Measurements from ENCODE around the gene ASB1. TPM values are rescaled to one million over a fixed set of nuclear protein-coding genes. Genes with fewer than 3 reads are reported as not detected.

ASB1 gene
- total and polyA plus RNA-seq, 2 of the 13 experiments (the other 11 are each of a cell fraction or from before 2014, with no cell fraction given) = 48.6 to 49.2 TPM

DNA sequence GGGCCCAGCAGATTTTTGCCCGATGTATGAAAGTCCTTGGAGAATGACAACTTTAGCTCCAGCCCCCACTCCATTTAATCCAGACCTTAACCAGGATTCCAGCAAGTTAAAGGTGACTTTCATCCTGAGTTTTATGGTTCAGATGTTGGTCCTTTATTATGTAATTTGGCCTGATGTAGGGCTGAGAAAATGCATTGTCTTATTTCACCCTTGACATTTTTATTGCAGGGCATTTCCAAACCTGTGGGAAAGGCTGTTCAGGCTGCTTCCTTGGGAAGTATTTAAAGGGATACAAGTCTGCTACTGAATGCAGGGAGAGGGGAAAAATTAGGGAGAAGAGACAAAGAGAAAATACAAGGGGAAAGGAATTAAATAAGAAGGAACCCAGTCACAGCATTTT lies 48.8 kb downstream of the ASB1 start:
- DNase-seq (ENCODE audit: low spot score) (no peak), FAIRE-seq (no peak), ATAC-seq (no peak)
- H3K4me3 ChIP-seq (replicated peaks in 1 of 3; ENCODE audit: insufficient read depth in 1 of 3, low read depth in 2 of 3, low read length in 3 of 3) = no peak overlapping the region
- in situ Hi-C loops (cut with HindIII; ENCODE audit: extremely low pct_ligation_motif_present, low pct_unique_long_range_greater_than_20kb) = no loop called here
- WGBS (ENCODE audit: low lambda C conversion rate) = 69% methylated on average over 1 of the region's 1 CpG
- H3K4me2 ChIP-seq (ENCODE audit: low read depth, low read length) = no peak overlapping the region
- ChIA-PET POLR2A (no interaction called here), CTCF (ENCODE audit: low intra/inter-chr PET ratio, low total read pairs) (no interaction called here)
- no peaks in the 10 kb centered on the region for H3K27me3 ChIP-seq (ENCODE audit: control insufficient read depth in 1 of 2, insufficient read depth in 2 of 2, low read length in 2 of 2)
- H3K9ac ChIP-seq (ENCODE audit: insufficient read depth, low read depth, low read length) = no peak overlapping the region
- H3K79me2 ChIP-seq (ENCODE audit: insufficient read depth, low read length) = no peaks in the 10 kb centered on the region
- H3K27ac ChIP-seq (ENCODE audit: extremely low read length, insufficient read depth, low read length) = no peak overlapping the region
- H4K20me1 ChIP-seq (ENCODE audit: insufficient read depth, low read length) = no peaks in the 10 kb centered on the region
- intact Hi-C loops (cut with micrococcal nuclease; ENCODE audit: unreplicated experiment) = no loop called here
- TF ChIP-seq, protein P1, sequence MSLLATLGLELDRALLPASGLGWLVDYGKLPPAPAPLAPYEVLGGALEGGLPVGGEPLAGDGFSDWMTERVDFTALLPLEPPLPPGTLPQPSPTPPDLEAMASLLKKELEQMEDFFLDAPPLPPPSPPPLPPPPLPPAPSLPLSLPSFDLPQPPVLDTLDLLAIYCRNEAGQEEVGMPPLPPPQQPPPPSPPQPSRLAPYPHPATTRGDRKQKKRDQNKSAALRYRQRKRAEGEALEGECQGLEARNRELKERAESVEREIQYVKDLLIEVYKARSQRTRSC (CRISPR knock-in tag; IDR thresholded peaks at IDR 0.05; ENCODE audit: low read depth) = no peak
- TF ChIP-seq IKZF5 (CRISPR knock-in tag; IDR thresholded peaks at IDR 0.05) (no peak), ELF4 (CRISPR knock-in tag; IDR thresholded peaks at IDR 0.05; ENCODE audit: borderline replicate concordance) (no peak), ZNF816 (CRISPR knock-in tag; IDR thresholded peaks at IDR 0.05; ENCODE audit: borderline replicate concordance) (no peak), ZNF512B (CRISPR knock-in tag; IDR thresholded peaks at IDR 0.05; ENCODE audit: borderline replicate concordance) (no peak), ZNF891 (CRISPR knock-in tag; IDR thresholded peaks at IDR 0.05) (no peak), PRDM4 (CRISPR knock-in tag; IDR thresholded peaks at IDR 0.05; ENCODE audit: borderline replicate concordance) (no peak), RXRA (CRISPR knock-in tag; IDR thresholded peaks at IDR 0.05) (no peak)
- TF ChIP-seq, protein P2, sequence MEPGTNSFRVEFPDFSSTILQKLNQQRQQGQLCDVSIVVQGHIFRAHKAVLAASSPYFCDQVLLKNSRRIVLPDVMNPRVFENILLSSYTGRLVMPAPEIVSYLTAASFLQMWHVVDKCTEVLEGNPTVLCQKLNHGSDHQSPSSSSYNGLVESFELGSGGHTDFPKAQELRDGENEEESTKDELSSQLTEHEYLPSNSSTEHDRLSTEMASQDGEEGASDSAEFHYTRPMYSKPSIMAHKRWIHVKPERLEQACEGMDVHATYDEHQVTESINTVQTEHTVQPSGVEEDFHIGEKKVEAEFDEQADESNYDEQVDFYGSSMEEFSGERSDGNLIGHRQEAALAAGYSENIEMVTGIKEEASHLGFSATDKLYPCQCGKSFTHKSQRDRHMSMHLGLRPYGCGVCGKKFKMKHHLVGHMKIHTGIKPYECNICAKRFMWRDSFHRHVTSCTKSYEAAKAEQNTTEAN (CRISPR knock-in tag; conservative IDR thresholded peaks at IDR 0.05) = no peak
- TF ChIP-seq, protein P3, sequence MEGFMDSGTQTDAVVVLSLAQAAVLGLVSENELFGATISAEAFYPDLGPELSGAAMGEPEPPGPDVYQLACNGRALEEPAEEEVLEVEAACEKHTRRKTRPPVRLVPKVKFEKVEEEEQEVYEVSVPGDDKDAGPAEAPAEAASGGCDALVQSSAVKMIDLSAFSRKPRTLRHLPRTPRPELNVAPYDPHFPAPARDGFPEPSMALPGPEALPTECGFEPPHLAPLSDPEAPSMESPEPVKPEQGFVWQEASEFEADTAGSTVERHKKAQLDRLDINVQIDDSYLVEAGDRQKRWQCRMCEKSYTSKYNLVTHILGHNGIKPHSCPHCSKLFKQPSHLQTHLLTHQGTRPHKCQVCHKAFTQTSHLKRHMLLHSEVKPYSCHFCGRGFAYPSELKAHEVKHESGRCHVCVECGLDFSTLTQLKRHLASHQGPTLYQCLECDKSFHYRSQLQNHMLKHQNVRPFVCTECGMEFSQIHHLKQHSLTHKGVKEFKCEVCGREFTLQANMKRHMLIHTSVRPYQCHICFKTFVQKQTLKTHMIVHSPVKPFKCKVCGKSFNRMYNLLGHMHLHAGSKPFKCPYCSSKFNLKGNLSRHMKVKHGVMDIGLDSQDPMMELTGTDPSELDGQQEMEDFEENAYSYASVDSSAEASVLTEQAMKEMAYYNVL (CRISPR knock-in tag; IDR thresholded peaks at IDR 0.05; ENCODE audit: borderline replicate concordance) = no peak
- TF ChIP-seq, protein P4, sequence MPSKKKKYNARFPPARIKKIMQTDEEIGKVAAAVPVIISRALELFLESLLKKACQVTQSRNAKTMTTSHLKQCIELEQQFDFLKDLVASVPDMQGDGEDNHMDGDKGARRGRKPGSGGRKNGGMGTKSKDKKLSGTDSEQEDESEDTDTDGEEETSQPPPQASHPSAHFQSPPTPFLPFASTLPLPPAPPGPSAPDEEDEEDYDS (CRISPR knock-in tag; IDR thresholded peaks at IDR 0.05) = no peak
- BruUV-seq (replicated peaks) = no TSS peak
- no peak overlapping the region for H2AFZ ChIP-seq (ENCODE audit: low read length)
- no peaks in the 10 kb centered on the region for H3K36me3 ChIP-seq (replicated peaks in 1 of 2; ENCODE audit: control insufficient read depth in 1 of 2, insufficient read depth in 2 of 2, low read length in 2 of 2)
- no peaks in the 10 kb centered on the region for H3K4me1 ChIP-seq (ENCODE audit: insufficient read depth, low read length)
- H3K9me3 ChIP-seq (ENCODE audit: low read length) = peaks cover 19% of the 10 kb centered on the region; the same call in 1 of the 2 replicates

All from HepG2 (cell line).